Stimulated activated CD8-positive, alpha-beta memory T cell treated with anti-CD3 and anti-CD28 coated beads, Interleukin-2, amount 100 ng/mL, for 1 hour (primary cell): Measurements from ENCODE around the gene BBLN.
A peak's percentile ranks its signal among the peaks of the same experiment; 100 is the strongest.
"Not testable (repeated sequence)": the region's sequence is repeated elsewhere in the genome, so short reads cannot be mapped to it uniquely, and the experiment has no call there.

Experiments used
- DNase-seq, 2 donors: peaks; one replicate each; pipeline ENCODE4 v3.0.0-alpha.2; 2020; ENCODE audit warnings: low read depth in 2 of 2

Gene BBLN, protein sequence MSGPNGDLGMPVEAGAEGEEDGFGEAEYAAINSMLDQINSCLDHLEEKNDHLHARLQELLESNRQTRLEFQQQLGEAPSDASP

DNA sequence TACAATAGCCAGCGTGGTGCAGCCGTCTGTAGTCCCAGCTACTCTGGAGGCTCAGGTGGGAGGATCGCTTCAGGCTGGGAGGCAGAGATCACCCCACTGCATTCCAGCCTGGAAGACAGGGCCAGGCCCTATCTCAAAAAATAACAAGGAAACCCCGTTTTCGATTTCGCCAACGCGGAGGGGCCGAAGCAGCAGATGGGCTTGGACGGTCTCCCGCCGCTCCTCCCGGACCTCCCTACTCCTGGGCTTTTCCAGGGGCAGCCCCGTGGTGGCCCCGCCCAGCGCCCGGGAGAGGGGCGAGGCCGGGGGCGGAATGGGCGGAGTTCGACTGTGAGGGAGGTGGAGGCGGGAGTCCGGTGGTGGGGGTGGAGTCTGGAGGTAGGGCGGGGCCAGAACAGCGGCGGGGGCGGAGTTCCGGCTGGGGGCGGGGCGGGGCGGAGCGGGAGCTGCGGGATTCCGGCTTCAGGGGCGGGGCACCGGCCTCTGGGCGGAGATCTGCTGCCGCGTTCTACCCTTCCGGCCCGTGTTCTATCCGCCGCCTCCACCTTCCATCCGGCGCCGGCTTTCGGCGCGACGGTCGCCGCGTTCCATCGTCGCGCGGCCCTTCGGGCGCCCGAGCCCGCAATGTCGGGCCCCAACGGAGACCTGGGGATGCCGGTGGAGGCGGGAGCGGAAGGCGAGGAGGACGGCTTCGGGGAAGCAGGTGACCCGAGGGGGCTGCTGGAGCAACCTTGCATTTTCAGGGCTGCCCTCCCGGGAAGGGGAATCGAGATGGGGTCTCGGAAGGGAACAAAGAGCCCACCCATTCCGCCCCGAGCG lies at the start of gene BBLN:
TSS of gene BBLN (plus strand) at position 482 of the 819 bp plus-strand sequence. CDS start at position 625, 143 bp downstream.
- peak; percentile 88 to 92 for DNase-seq

DNA sequence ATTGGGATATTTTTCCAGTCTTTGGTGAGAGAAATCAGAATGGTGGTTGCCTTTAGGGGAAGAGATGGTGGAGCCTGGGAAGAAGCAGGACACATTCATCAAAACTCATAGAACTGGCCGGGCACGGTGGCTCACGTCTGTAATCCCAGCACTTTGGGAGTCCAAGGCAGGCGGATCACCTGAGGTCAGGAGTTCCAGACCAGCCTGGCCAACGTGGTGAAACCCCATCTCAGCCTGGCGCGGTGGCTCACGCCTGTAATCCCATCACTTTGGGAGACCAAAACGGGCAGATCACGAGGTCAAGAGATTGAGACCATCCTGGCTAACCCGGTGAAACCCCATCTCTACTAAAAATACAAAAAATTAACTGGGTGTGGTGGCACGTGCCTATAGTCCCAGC lies 48.3 kb upstream of the BBLN start:
- DNase-seq = not testable (repeated sequence)

DNA sequence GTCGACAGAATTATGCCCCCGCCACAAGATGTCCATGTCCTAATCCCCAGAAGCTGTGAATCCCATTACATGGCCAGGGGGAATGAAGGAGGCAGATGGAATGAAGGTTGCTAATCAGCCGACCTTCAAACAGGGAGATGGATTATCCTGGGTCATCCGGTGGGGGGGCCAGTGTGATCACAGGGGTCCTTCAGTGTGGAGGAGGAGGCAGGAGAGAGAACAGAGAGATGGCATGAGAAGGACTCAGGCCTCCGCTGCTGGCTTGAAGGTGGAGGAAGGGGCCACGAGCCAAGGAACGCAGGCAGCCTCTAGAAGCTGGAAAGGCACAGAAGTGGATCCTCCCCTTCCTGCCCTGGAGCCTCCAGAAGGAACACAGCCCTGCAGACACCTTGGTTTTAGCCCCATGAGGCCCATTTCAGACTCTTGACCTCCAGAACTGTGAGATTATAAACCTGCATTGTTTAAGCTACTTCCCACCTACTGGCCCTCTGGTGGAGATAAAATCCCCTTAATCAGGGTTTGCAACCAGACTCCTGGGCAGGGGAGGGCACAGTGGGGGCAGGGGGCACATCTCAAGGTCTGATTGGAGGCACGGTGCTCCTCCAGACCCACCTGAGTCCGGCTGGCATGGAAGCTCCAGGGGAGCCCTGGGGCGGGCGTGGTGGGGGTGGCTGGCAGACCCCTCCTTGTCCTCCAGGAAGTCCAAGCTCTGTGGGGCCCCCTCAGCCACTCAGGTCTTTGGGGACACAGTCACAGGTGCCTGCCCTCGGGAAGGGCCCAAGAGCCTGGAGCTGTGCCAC lies 46.3 kb upstream of the BBLN start:
- DNase-seq = no peak

DNA sequence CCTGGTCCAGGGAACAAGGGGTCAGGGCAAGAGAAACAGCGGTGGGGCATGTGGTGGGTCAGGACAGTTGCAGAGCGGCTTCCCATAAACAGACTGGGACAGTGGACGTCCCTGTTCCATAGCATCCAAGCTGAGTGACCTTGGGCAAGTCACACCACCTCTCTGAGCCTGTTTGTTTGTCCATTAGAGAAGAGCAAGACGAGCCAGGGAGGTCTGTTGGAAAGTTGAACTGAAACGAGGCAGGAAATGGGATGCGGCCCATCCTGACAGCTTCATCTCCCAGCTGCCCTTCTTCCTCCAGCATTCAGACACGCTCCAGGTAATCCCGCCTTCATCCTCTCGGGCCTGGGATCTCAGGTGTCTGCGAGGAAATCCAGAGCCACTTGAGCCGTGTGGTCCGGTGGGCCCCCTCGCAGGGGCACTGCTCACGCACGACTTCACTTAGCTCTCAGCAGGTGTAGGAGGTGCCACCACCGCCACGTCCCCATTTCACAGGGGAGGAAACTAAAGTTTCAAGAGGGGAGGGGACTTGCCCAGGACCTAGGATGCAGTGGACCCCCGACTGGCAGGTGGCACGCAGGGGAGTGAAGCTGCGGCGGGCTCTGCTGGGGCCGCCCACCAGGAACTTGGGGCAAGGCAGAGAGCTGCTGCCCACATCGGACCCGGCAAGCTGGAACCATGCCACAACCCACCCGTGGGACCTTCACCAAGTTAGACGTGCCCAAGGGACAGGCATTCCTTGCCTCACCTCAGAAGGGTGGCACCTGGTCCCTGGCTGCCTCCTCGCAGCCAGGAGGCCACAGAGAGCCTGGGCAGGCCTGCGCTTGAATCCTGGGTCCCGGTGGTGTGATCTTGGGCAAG lies 45.5 kb upstream of the BBLN start:
- no peak for DNase-seq

DNA sequence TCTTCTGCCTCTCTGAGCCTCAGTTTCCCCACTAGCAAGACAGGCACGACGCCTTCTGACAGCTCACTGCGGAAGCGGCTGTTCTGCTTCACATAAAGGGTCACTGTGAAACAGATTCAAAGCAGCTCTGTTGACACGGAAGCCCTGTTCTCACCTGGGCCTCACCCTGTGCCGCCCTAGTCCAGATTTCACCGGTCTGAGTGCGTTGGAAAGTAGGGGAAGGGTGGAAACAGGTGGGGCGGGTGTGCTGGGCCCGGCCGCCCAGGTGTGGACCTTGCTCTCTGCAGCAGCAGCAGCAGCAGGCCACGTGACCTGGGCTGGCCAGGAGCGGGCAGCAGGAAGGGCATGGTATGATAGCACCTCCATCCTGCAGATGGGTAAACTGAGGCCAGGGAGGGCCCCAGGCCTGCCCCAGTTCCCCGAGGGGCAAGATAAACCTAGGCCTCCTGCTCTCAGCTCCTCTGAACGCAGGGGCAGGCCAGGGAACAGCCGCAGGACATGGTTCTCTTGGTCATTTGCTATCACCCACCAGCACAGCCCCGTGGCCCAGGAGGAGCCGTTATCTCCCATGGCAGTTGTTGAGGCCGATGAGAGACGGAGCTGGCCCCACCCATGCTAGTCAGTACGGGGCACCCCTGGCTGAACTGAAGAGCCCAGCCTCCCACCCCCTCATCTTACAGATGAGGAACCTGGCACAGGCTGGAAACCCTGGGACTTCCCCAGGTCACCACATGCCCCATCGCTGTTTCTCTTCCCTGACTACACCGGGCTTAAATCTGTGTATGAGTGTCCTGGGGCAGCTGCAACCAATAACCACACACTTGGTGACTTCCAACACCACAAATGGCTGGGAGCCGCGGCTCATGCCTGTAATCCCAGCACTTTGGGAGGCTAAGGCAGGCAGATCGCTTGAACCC lies 44.6 kb upstream of the BBLN start:
- no peak for DNase-seq

DNA sequence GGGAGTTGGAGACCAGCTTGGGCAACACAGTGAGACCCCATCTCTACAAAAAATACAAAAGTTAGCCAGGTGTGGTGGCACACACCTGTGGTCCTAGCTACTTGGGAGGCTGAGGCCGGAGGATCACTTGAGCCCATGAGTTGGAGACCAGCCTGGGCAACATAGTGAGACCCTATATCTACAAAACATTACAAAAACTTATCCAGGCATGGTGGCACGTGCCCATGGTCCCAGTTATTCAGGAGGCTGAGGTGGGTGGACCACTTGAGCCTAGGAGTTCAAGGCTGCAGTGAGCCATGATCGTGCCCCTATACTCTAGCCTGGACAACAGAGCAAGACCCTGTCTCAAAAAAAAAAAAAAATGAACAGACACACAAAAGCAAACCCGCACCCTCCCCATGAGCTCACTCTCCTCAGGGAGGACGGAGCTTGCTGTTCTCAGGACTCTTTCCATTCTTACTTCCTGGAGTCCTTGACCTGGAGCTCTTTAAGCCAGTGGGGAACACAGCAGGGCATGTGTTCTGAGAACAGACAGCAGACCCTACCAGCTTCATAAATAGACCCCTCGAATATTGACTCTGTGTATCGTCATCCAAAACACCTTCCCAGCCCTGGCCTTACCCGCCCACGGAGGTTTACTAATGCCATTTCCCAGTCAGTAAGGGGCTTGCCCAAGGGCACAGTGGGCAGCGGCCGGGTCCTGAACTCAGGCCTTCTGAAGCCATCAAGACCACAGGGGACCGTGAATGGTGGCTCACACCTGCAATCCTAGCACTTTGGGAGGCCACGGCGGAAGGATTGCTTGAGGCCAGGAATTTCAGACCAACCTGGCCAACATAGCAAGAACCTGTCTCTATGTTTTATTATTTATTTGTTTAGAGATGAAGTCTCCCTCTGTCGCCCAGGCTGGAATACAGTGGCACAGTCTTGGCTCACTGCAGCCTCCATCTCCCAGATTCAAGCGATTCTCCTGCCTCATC lies 43.7 kb upstream of the BBLN start:
- no peak for DNase-seq

DNA sequence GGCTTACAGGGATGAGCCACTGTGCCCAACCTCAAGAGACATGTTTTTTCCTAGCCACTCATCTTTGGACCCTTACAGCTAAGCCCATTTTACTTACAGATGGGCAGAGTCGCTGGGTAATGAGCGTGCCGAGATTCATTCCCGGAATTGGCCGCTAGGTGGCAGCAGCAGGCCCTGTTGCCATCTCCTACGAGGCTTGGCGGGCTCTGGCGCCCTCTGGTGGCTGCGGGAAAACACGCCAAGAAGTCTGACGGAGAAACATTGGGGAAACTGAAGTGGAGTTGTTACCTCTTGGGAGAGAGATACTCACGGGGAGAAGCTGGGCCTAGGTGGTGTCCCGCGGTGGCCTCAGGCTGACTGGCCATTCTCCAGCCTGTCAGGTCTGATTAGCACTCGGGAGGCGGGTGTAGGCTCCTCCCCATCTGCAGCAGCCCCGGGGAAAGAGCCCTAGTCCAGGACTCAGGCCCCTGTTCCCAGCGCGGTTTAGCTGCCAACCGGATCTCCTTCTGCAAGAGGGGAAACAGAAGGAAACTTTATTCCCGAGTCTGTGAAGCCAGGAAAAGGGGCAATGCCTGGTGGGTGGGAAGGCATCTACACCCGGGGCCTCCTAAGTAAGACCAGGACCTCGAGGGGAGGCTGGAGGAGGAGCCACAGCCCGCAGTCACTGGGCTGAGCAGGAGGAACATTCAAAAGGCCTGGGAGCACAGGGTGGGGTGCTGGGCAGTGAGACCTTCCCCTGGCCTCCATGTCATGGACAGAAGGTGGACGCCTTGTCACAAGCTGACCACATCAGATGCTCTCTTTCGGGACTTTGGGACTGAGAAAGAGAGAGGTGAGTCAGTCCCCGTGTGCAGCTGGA lies 42.2 kb upstream of the BBLN start:
- peak; percentile 96 for DNase-seq

DNA sequence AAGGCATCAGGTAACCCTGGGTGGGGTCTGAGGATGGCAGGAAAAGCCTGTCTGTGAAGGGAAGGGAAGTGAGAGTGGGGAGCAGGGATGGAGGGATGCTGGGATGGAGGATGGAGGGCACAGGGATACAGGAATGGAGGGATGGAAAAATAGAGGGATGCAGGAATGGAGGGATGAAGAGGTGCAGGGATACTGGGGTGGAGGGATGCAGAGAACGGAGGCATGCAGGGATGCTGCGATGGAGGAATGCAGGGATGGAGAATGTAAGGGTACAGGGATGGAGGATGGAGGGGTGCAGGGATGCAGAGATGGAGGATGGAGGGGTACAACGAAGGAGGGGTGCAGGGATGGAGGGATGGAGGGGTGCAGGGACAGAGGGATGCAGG lies 41.6 kb upstream of the BBLN start:
- DNase-seq = no peak

DNA sequence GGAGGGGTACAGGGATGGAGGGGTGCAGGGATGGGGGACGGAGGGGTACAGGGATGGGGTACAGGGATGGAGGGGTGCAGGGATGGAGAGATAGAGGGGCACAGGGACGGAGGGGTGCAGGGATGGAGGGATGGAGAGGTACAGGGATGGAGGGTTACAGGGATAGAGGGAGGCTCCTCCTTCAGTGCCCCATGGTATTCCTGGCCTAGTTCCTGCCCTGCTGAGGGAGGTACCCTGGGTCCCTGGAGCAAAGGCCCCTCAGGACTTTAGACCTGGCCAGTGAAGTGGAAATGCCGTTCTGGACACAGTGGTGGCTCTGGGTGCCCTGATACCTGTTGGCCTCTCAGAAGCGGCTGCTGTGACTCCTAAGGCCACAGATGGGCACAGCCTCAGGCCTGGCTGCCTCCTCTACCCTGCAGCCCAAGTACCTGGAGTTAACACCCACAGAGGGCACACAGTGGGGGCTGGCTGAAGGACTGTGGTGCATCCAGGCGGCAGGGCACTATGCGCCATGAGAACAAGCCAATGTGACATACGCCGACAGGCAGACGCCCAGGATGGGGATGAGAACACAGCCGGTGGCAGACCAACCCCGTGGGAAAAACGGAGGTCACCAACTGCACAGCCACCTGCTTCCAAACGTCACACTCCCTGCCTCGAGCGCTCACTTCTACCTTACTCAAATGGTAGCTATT lies 40.9 kb upstream of the BBLN start:
- DNase-seq = no peak

DNA sequence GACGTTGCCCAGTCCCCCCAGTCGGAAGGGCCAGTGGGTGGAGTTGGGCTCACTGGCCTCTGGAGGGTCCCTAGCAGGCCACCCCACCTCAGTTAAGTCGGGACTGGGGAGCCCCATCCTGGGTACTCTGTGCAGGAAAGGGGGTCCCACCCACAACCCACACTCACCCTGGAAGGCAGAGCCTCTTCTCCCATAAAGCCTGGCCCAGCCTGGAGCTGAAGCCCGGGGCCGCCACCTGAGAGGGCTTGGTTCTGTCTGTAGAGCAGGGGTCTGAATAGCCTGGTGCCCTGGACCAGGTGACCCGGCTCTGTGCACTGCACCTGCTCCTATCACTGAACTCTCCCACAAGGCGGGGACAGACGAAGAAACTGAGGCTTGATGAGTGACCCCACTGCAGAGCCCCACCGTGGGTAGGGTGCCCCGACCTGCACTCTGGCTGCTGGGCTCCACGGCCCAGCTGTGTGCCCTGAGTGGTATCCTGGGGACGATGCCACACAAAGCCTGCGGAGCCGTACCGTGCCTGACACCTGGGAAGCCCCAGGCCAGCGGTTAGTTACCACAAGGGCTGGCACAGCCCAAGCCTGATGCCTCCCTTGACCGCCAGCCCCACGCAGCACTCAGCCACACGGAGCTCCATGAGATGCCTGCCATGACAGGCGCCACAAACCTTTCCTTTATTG lies 39.9 kb upstream of the BBLN start:
- no peak for DNase-seq

DNA sequence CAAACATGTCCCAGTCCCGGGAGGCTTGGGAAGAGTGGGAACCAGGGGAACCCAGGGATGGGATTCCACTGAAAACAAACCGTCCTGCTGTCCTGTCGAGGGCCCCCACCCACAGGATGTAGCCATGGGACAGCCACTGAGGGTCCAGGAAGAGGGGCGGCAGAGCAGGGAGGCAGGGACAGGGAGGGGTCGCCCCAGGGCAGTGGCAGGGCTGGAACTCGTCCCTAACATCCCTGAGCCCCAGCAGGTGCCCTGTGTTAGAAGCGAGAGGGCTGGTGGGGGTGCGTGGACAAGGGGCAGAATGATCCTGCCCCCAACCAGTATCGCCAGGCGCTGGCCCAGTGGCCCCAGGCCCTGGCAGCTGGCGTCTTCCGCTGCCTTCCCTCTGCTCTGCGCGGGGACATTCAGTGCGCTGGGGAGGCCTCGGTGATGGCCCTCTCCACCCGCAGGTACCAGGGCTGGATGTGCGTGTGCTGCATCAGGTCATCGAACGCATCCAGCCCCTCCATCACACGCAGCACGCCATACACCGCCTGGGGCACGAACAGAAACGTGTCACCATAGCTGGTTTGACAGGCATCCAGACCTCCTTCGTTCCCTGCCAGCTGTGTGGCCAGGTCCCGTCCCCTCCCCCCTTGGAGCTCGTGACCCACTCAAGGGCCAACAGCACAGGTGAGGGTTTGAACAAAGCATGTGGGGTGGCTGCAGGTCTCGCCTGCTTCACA lies 39.2 kb upstream of the BBLN start:
- no peak for DNase-seq

DNA sequence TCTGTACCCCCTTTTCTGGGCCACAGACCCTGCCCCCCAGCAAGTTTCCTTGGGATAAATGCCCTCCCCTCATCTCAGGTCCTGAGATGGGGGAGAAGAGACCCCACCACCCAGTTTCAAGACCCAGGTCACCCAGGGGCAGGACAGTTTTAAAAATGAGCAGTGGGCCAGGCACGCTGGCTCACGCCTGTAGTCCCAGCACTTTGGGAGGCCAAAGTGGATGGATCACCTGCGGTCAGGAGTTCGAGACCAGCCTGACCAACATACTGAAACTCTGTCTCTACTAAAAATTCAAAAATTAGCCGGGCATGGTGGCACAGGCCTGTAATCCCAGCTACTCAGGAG lies 38.6 kb upstream of the BBLN start:
- DNase-seq = no peak

DNA sequence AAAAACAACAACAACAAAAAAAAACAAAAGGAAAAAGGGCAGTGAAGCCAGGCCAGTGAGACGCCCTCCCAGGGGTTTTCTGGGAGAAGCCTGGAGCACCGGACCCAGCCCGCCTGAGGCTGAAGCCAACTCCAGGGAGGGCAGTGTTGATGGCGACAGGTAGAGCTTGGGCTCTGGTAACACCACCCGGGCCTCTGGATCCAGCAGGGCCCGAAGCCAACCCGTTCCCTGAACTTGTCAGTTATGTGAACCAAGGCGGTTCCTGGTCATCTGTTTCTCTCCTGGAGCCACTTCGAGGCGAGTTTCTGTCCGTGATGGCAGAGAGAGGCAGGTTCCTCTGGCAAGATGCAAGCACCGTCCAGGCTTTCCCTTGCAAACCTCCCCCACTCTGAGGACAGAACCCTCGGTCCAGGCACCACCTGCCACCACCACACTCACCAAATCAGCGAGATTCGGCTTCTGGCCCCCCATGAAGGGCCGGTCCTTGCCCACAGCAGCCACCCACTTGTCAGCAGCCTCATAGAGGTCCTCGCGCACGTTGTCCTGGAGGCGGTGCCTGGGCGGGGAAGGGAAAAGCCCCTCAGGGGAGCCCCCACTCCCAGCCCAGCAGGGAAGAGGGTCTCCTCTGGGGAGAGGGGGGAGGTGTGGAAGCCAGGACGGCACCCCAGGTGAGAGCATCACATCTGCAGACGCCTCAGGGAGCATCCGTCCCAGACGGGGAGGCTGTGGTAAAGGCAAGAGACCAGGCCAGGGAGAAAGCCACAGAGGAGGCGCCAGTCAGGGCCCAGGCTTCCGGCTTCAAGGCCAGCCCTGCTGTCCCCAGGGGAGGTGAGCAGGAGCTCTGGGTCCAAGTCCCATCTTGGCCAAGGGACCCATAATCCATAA lies 37.9 kb upstream of the BBLN start:
- no peak for DNase-seq

DNA sequence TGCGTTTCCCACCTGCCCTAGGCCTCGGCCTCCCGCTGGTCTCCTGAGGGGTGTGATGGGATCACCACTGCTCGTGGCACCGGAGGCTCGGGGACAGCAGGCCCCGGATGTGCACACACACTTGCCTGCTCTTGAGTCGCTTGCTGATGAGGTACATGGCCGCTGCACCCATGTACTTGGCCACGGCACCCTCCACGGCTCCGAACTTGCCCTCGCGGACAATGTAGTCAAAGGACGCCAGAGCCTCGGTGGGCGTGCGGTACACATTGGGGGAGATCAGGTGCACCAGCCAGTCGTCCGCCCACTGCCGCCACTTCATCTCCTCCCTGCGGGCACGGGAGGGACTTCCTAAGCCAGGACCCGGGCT lies 37.3 kb upstream of the BBLN start:
- DNase-seq = no peak

DNA sequence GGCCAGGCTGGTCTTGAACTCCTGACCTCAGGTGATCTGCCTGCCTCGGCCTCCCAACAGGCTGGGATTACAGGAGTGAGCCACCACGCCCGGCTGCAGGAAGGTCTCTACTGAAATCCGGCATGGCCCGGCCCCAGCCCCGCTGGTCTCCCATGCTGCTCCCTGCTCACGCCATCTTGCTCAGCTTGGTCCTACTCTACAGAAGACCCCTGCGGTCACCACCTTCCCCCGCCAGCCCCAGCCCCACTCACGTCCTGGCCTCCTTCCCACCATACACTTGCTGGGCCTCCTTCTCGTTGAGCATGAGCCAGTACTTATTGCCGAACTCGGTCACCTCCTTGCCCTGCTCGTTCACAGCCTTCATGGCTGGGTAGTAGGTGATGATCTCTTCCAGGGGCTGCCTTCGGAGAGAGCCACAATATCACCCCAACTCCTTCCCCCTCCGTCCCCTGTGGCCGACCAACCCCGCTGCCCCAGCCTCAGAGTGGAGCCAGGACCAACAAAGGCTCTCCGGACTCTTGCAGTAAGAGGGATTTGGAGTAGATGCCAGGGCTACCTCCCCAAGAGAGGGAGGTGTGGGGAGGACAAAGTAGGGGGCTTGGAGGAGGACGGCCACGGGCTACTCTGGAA lies 36.5 kb upstream of the BBLN start:
- no peak for DNase-seq

DNA sequence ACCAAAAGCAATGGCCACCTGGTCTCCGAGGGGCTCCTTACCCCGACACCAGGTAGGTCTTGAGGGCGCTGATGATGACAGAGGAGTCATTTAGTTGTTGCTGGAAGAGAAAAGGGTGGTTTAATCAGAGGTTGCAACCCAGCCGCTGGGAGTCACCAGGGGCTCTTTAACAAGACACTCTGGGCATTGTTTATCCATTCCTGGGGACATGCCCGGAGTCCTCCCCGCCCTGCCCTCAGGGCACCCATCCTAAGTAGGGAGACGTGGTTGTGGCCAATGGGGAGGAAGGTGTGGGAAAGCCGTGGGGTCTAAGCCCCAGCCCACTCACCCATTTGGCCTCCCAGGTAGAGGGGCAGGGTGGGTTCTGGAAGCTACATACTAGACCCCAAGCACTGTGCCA lies 35.6 kb upstream of the BBLN start:
- DNase-seq = no peak
